HCT116 (cell line): Measurements from ENCODE around the gene FUOM. TPM values are rescaled to one million over a fixed set of nuclear protein-coding genes. Genes with fewer than 3 reads are reported as not detected.

Source experiments
- ATAC-seq: fragments of 200-7000 bp; cut with Tn5 transposase; 2 replicates; pipeline ENCODE4 v1.9.1; 2020; ENCODE audit warnings: mild to moderate bottlenecking, moderate library complexity
- BruUV-seq: library from RNA; stranded (reverse); fragments of 400-500 nt; replicated peaks from 2 replicates; lab custom pipeline; 2021; lab: Mats Ljungman, UMichigan
- CTCF ChIA-PET: fragments of 300-600 bp; sonication (Branson Sonifier 250); formaldehyde crosslinking; loops from one replicate; lab custom pipeline; 2021; ENCODE audit warnings: antibody characterized with exemption; lab: Charles Lee
- POLR2A ChIA-PET: fragments of 300-600, 350-600 bp; sonication (Branson Sonifier 250); formaldehyde crosslinking; loops from one replicate; lab custom pipeline; 2021; ENCODE audit warnings: antibody characterized with exemption; lab: Charles Lee
- RAD21 ChIA-PET, 2 experiments: fragments of 300-600 bp; sonication (Branson Sonifier 250); formaldehyde crosslinking; loops; one replicate each; lab custom pipeline; 2023; ENCODE audit warnings: low total read pairs in 2 of 2; ENCODE audit not compliant: uncharacterized antibody in 2 of 2, unreplicated experiment in 2 of 2, low non-redundant PET in 1 of 2; lab: Charles Lee
- DNase-seq: peaks from one replicate; pipeline ENCODE4 v3.0.0-alpha.2; 2010; ENCODE audit warnings: low read depth, low spot score
- H2AFZ ChIP-seq: fragments of 200-600 bp; shearing (Covaris generic), sonication (generic); 2 replicates; pipeline ENCODE4 v1.6.1; 2017; ENCODE audit warnings: low read depth, mixed run types, mixed read lengths, antibody characterized with exemption, low read length; ENCODE audit not compliant: poor library complexity, severe bottlenecking
- H3K27ac ChIP-seq: 2 replicates; pipeline ENCODE4 v1.5.1; 2012; ENCODE audit warnings: low read depth, low read length
- H3K27me3 ChIP-seq: fragments of 200-600 bp; sonication (generic); 2 replicates; pipeline ENCODE4 v1.6.1; 2016; ENCODE audit warnings: mixed run types, low read length, mixed read lengths; ENCODE audit not compliant: insufficient read depth
- H3K36me3 ChIP-seq, 2 experiments: fragments of 200-500 bp in 1 of 2; fragments of 200-600 bp in 1 of 2; sonication (Bioruptor generic) in 1 of 2; sonication (generic) in 1 of 2; 2 replicates each; pipeline versions ENCODE4 v1.5.1 to v1.6.1; 2014 to 2016; ENCODE audit warnings: low read length in 2 of 2, inconsistent platforms in 1 of 2, mixed read lengths in 1 of 2, mixed run types in 1 of 2; ENCODE audit not compliant: insufficient read depth in 2 of 2, control insufficient read depth in 1 of 2
- H3K4me1 ChIP-seq, 2 experiments: fragments of 200-600 bp in 1 of 2; sonication (generic) in 1 of 2; 2 replicates each; pipeline versions ENCODE4 v1.5.1 to v1.6.1; 2012 to 2017; ENCODE audit warnings: low read length in 2 of 2, inconsistent platforms in 1 of 2, mild to moderate bottlenecking in 1 of 2, mixed read lengths in 1 of 2, mixed run types in 1 of 2, moderate library complexity in 1 of 2; ENCODE audit not compliant: insufficient read depth in 2 of 2, control insufficient read depth in 1 of 2
- H3K4me2 ChIP-seq: fragments of 200-600 bp; sonication (generic); 2 replicates; pipeline ENCODE4 v1.6.1; 2017; ENCODE audit warnings: mixed run types, low read length, mixed read lengths
- H3K4me3 ChIP-seq, 2 experiments: fragments of 200-600 bp in 1 of 2; sonication (generic) in 1 of 2; replicated peaks in 1 of 2; 2 replicates each; pipeline ENCODE4 v1.5.1; 2011 to 2016; ENCODE audit warnings: low read length in 2 of 2, control low read depth in 1 of 2, low read depth in 1 of 2, mild to moderate bottlenecking in 1 of 2, mixed read lengths in 1 of 2, mixed run types in 1 of 2
- H3K79me2 ChIP-seq: fragments of 200-600 bp; sonication (generic); 2 replicates; pipeline ENCODE4 v1.6.1; 2017; ENCODE audit warnings: mild to moderate bottlenecking, mixed run types, low read length, moderate library complexity, mixed read lengths; ENCODE audit not compliant: insufficient read depth
- H3K9ac ChIP-seq: fragments of 200-600 bp; sonication (generic); 2 replicates; pipeline ENCODE4 v1.6.1; 2016; ENCODE audit warnings: low read length, mixed read lengths
- H3K9me2 ChIP-seq: fragments of 200-600 bp; sonication (generic), shearing (Covaris generic); 2 replicates; pipeline ENCODE4 v1.6.1; 2017; ENCODE audit warnings: mixed run types, mild to moderate bottlenecking, moderate library complexity; ENCODE audit not compliant: insufficient read depth
- H3K9me3 ChIP-seq, 2 experiments: fragments of 200-500 bp in 1 of 2; fragments of 200-600 bp in 1 of 2; sonication (Bioruptor generic) in 1 of 2; sonication (generic) in 1 of 2; 2 replicates each; pipeline ENCODE4 v1.6.1; 2014 to 2017; ENCODE audit warnings: low read length in 2 of 2, mixed read lengths in 2 of 2, inconsistent platforms in 1 of 2, low read depth in 1 of 2, mild to moderate bottlenecking in 1 of 2, mixed run types in 1 of 2, moderate library complexity in 1 of 2; ENCODE audit not compliant: control insufficient read depth in 1 of 2, insufficient read depth in 1 of 2
- H4K20me1 ChIP-seq: fragments of 200-600 bp; sonication (generic), shearing (Covaris generic); 2 replicates; pipeline ENCODE4 v1.6.1; 2017; ENCODE audit warnings: mixed run types, mild to moderate bottlenecking, moderate library complexity; ENCODE audit not compliant: insufficient read depth
- CBX3 ChIP-seq: IDR thresholded peaks from 2 replicates; pipeline ENCODE4 v1.6.1; 2012; ENCODE audit warnings: low read depth
- EGR1 ChIP-seq: IDR thresholded peaks from 2 replicates; pipeline ENCODE4 v1.6.1; 2012; ENCODE audit warnings: low read depth
- EZH2 ChIP-seq: fragments of 200-600 bp; sonication (generic); IDR thresholded peaks from 2 replicates; pipeline ENCODE4 v1.6.1; 2017; ENCODE audit warnings: antibody characterized with exemption, mixed run types
- EZH2phosphoT487 ChIP-seq: fragments of 200-600 bp; IDR thresholded peaks from 2 replicates; pipeline ENCODE4 v1.6.1; 2018; ENCODE audit warnings: antibody characterized with exemption, borderline replicate concordance
- FOSL1 ChIP-seq: IDR thresholded peaks from 2 replicates; pipeline ENCODE4 v1.6.1; 2012; ENCODE audit warnings: low read depth
- JUND ChIP-seq: IDR thresholded peaks from 2 replicates; pipeline ENCODE4 v1.6.1; 2012
- MAX ChIP-seq: IDR thresholded peaks from 2 replicates; pipeline ENCODE4 v1.6.1; 2012
- POLR2AphosphoS5 ChIP-seq: IDR thresholded peaks from 2 replicates; pipeline ENCODE4 v1.6.1; 2011; ENCODE audit warnings: mild to moderate bottlenecking, low read depth, low read length, moderate library complexity
- SP1 ChIP-seq: IDR thresholded peaks from 2 replicates; pipeline ENCODE4 v1.6.1; 2012; ENCODE audit warnings: low read depth
- TCF7L2 ChIP-seq: IDR thresholded peaks from 2 replicates; pipeline ENCODE4 v1.7.0; 2011; ENCODE audit warnings: borderline replicate concordance, inconsistent platforms; ENCODE audit not compliant: insufficient read depth, insufficient read length; ENCODE audit errors: extremely low read depth
- YY1 ChIP-seq: IDR thresholded peaks from 2 replicates; pipeline ENCODE4 v1.6.1; 2011; ENCODE audit warnings: low read length, low read depth, moderate library complexity, mild to moderate bottlenecking; ENCODE audit not compliant: insufficient replicate concordance; ENCODE audit errors: extremely low read depth
- ZFX ChIP-seq: fragments of 450-650 bp; IDR thresholded peaks from 2 replicates; pipeline ENCODE4 v1.6.1; 2017
- ZNF274 ChIP-seq: fragments of 200-500 bp; sonication (Bioruptor generic); IDR thresholded peaks from 2 replicates; pipeline ENCODE4 v1.6.1; 2014; ENCODE audit warnings: mild to moderate bottlenecking, low read depth, low read length, inconsistent platforms
- intact Hi-C: fragments of 100-400 bp; cut with micrococcal nuclease; formaldehyde crosslinking; loops from 2 replicates; pipeline ENCODE4 v1.10.0; 2022
- total RNA-seq: library from RNA; stranded (reverse); gene quantifications from one replicate; pipeline ENCODE4 v1.2.1, GENCODE V29; 2021; ENCODE audit not compliant: unreplicated experiment
- TF ChIP-seq, protein P1 (sequence below): IDR thresholded peaks from 2 replicates; pipeline ENCODE4 v1.6.1; 2012; ENCODE audit warnings: low read depth

FUOM gene
- total RNA-seq, 1 experiment from 2014 or later: 21.5 TPM

DNA sequence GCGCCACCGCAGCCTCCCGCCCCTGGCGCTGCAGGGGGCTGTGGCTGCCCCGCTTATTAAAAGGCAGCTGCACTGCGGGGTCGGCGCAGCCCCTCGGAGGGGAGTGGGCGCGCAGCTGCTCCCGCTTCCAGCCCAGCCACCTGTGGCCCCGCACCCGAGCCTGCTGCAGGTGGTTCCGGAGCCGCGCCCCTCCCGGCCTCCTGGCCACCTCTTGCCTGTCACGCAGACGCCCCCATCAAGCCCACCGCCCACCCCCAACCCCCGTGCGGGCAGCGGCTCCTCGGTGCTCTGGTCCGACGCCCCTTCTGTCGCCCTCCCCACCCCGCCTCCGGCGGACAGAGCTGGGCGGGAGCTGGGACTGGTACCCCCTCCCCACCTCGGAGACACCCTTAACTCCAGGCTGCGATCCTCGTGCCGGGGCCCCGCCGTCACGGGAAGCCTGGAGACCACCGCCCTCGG, 21.7 kb downstream of the FUOM start:
- no peak overlapping the region for H3K4me3 ChIP-seq
- H3K79me2 ChIP-seq: no peaks in the 10 kb centered on the region
- ChIA-PET POLR2A (no interaction called here), RAD21 (no interaction called here), CTCF (no interaction called here)
- H3K36me3 ChIP-seq: no peaks in the 10 kb centered on the region
- TF ChIP-seq EZH2phosphoT487: no peak
- TF ChIP-seq ZFX: no peak
- TF ChIP-seq CBX3: no peak
- TF ChIP-seq MAX: no peak
- TF ChIP-seq, protein P1, sequence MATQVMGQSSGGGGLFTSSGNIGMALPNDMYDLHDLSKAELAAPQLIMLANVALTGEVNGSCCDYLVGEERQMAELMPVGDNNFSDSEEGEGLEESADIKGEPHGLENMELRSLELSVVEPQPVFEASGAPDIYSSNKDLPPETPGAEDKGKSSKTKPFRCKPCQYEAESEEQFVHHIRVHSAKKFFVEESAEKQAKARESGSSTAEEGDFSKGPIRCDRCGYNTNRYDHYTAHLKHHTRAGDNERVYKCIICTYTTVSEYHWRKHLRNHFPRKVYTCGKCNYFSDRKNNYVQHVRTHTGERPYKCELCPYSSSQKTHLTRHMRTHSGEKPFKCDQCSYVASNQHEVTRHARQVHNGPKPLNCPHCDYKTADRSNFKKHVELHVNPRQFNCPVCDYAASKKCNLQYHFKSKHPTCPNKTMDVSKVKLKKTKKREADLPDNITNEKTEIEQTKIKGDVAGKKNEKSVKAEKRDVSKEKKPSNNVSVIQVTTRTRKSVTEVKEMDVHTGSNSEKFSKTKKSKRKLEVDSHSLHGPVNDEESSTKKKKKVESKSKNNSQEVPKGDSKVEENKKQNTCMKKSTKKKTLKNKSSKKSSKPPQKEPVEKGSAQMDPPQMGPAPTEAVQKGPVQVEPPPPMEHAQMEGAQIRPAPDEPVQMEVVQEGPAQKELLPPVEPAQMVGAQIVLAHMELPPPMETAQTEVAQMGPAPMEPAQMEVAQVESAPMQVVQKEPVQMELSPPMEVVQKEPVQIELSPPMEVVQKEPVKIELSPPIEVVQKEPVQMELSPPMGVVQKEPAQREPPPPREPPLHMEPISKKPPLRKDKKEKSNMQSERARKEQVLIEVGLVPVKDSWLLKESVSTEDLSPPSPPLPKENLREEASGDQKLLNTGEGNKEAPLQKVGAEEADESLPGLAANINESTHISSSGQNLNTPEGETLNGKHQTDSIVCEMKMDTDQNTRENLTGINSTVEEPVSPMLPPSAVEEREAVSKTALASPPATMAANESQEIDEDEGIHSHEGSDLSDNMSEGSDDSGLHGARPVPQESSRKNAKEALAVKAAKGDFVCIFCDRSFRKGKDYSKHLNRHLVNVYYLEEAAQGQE: no peak
- no peak for TF ChIP-seq FOSL1
- TF ChIP-seq EGR1: no peak
- no peak for TF ChIP-seq JUND
- no peak for TF ChIP-seq TCF7L2
- TF ChIP-seq YY1: no peak
- no peak for TF ChIP-seq EZH2
- no peak for TF ChIP-seq POLR2AphosphoS5
- no peak for TF ChIP-seq SP1
- TF ChIP-seq ZNF274: no peak
- no peaks in the 10 kb centered on the region for H4K20me1 ChIP-seq
- no peak overlapping the region for H2AFZ ChIP-seq
- ATAC-seq: no peak
- H3K9ac ChIP-seq: no peak overlapping the region
- no peak for DNase-seq
- H3K27me3 ChIP-seq: no peaks in the 10 kb centered on the region
- H3K4me2 ChIP-seq: no peak overlapping the region
- H3K9me3 ChIP-seq: no peaks in the 10 kb centered on the region
- no TSS peak for BruUV-seq
- H3K4me1 ChIP-seq: no peaks in the 10 kb centered on the region
- intact Hi-C loops: no loop called here
- H3K27ac ChIP-seq: no peak overlapping the region
- no peaks in the 10 kb centered on the region for H3K9me2 ChIP-seq
